NB4 (cell line): ENCODE data around the gene SKOR1.

Experiments used
- DNase-seq: peaks from one replicate; pipeline ENCODE4 v3.0.0; 2010; ENCODE audit warnings: low read depth
- H3K4me3 ChIP-seq: one replicate; pipeline ENCODE4 v1.5.1; 2011; ENCODE audit warnings: mild to moderate bottlenecking, low read depth, low read length, moderate library complexity
- CTCF ChIP-seq: IDR thresholded peaks from one replicate; pipeline ENCODE4 v1.5.1; 2012; ENCODE audit warnings: low read depth, low read length
- MAX ChIP-seq: IDR thresholded peaks from 2 replicates; pipeline ENCODE4 v1.6.1; 2011; ENCODE audit warnings: low read depth, low read length
- MYC ChIP-seq: IDR thresholded peaks from 2 replicates; pipeline ENCODE4 v1.6.1; 2011; ENCODE audit warnings: low read depth, low read length
- POLR2A ChIP-seq: IDR thresholded peaks from 2 replicates; pipeline ENCODE4 v1.6.1; 2011; ENCODE audit warnings: mild to moderate bottlenecking; ENCODE audit not compliant: insufficient read length; ENCODE audit errors: extremely low read depth

SKOR1 gene

GRCh38 chr15:67823314-67824196 lies 1.8 kb upstream of the SKOR1 start:
- no peak for TF ChIP-seq CTCF
- no peak for TF ChIP-seq POLR2A
- no peak for TF ChIP-seq MYC
- TF ChIP-seq MAX, result no peak
- DNase-seq, result no peak
- no peak overlapping the region for H3K4me3 ChIP-seq

- TF ChIP-seq CTCF (no peak), MAX (no peak)
- no peak for DNase-seq
- H3K4me3 ChIP-seq, result no peak overlapping the region
Observed at GRCh38 chr15:67824197-67824968, 926 bp upstream of the SKOR1 start.

GRCh38 chr15:67825881-67826716 lies 790 bp downstream of the SKOR1 start:
- no peak for DNase-seq
- no peak overlapping the region for H3K4me3 ChIP-seq
- TF ChIP-seq POLR2A (no peak), CTCF (no peak), MAX (no peak), MYC (no peak)

- TF ChIP-seq MAX (no peak), CTCF (no peak), POLR2A (no peak), MYC (no peak)
- H3K4me3 ChIP-seq, result no peak overlapping the region
- no peak for DNase-seq
Observed at GRCh38 chr15:67826717-67827561, 1.6 kb downstream of the SKOR1 start.
